GM12873 (cell line): ENCODE measurements around the gene MYOD1.

Source experiments
- CTCF ChIP-seq: IDR thresholded peaks from 2 replicates; pipeline ENCODE4 v1.5.1; 2012; ENCODE audit warnings: low read depth, mild to moderate bottlenecking, moderate library complexity, low read length, control low read depth; ENCODE audit not compliant: insufficient read depth; ENCODE audit errors: missing control alignments

The MYOD1 gene

GRCh38 chr11:17719028-17719937 lies at the start of gene MYOD1:
MYOD1 (plus strand) TSS chr11:17719571; CDS start chr11:17719783, 212 bp downstream.
- no peak for TF ChIP-seq CTCF

- no peak for TF ChIP-seq CTCF
Measured at GRCh38 chr11:17672469-17672868, 46.9 kb upstream of the MYOD1 start.

- no peak for TF ChIP-seq CTCF
Measured at GRCh38 chr11:17673951-17674350, 45.4 kb upstream of the MYOD1 start.

- no peak for TF ChIP-seq CTCF
Measured at GRCh38 chr11:17682848-17683247, 36.5 kb upstream of the MYOD1 start.

GRCh38 chr11:17683377-17684161 lies 35.8 kb upstream of the MYOD1 start:
- no peak for TF ChIP-seq CTCF

- no peak for TF ChIP-seq CTCF
Measured at GRCh38 chr11:17684550-17684949, 34.8 kb upstream of the MYOD1 start.
